HEK293 (cell line): ENCODE results near the gene CEP20.

Source experiments
- EGR2 ChIP-seq: fragments of 450-650 bp; formaldehyde crosslinking; IDR thresholded peaks from 2 replicates; pipeline ENCODE4 v1.5.1; 2016; ENCODE audit warnings: low read depth, missing biosample characterization, missing genetic modification characterization
- IKZF3 ChIP-seq: fragments of 450-650 bp; IDR thresholded peaks from 2 replicates; pipeline ENCODE4 v1.5.0; 2018; ENCODE audit warnings: missing biosample characterization, mild to moderate bottlenecking, missing genetic modification characterization, moderate library complexity
- PRDM1 ChIP-seq: fragments of 450-650 bp; formaldehyde crosslinking; IDR thresholded peaks from 2 replicates; pipeline ENCODE4; 2016; ENCODE audit warnings: missing biosample characterization, missing genetic modification characterization
- SCRT2 ChIP-seq: fragments of 450-650 bp; formaldehyde crosslinking; IDR thresholded peaks from 2 replicates; pipeline ENCODE4 v1.5.1; 2016; ENCODE audit warnings: missing biosample characterization, missing genetic modification characterization
- SP3 ChIP-seq: fragments of 450-650 bp; formaldehyde crosslinking; IDR thresholded peaks from 2 replicates; pipeline ENCODE4 v1.5.1; 2016; ENCODE audit warnings: missing biosample characterization, missing genetic modification characterization
- ZIC2 ChIP-seq: fragments of 450-650 bp; formaldehyde crosslinking; IDR thresholded peaks from 2 replicates; pipeline ENCODE4 v1.5.1; 2016; ENCODE audit warnings: missing biosample characterization, missing genetic modification characterization
- ZNF174 ChIP-seq: fragments of 450-650 bp; formaldehyde crosslinking; IDR thresholded peaks from 2 replicates; pipeline ENCODE4 v1.5.0; 2017; ENCODE audit warnings: missing biosample characterization, mild to moderate bottlenecking, missing genetic modification characterization
- ZNF2 ChIP-seq: fragments of 450-650 bp; formaldehyde crosslinking; IDR thresholded peaks from 2 replicates; pipeline ENCODE4 v1.5.1; 2016; ENCODE audit warnings: missing biosample characterization, missing genetic modification characterization
- ZNF211 ChIP-seq: fragments of 450-650 bp; formaldehyde crosslinking; IDR thresholded peaks from 2 replicates; pipeline ENCODE4 v1.5.1; 2016; ENCODE audit warnings: low read depth, missing biosample characterization, missing genetic modification characterization
- ZNF341 ChIP-seq: fragments of 450-650 bp; formaldehyde crosslinking; IDR thresholded peaks from 2 replicates; pipeline ENCODE4; 2016; ENCODE audit warnings: low read depth, missing biosample characterization, missing genetic modification characterization
- ZNF510 ChIP-seq: fragments of 450-650 bp; formaldehyde crosslinking; IDR thresholded peaks from 2 replicates; pipeline ENCODE4 v1.5.1; 2018; ENCODE audit warnings: mild to moderate bottlenecking, missing genetic modification characterization, missing biosample characterization; ENCODE audit not compliant: insufficient replicate concordance
- ZNF585B ChIP-seq: fragments of 450-650 bp; formaldehyde crosslinking; IDR thresholded peaks from 2 replicates; pipeline ENCODE4 v1.5.1; 2016; ENCODE audit warnings: missing biosample characterization, missing genetic modification characterization
- ZNF624 ChIP-seq: fragments of 450-650 bp; formaldehyde crosslinking; IDR thresholded peaks from 2 replicates; pipeline ENCODE4 v1.5.1; 2017; ENCODE audit warnings: missing biosample characterization, missing genetic modification characterization
- TF ChIP-seq, protein P1 (sequence below): fragments of 450-650 bp; formaldehyde crosslinking; IDR thresholded peaks from 2 replicates; pipeline ENCODE4 v1.5.1; 2016; ENCODE audit warnings: missing biosample characterization, missing genetic modification characterization
- TF ChIP-seq, protein P2 (sequence below): fragments of 450-650 bp; formaldehyde crosslinking; IDR thresholded peaks from 2 replicates; pipeline ENCODE4 v1.5.1; 2017; ENCODE audit warnings: missing biosample characterization, missing genetic modification characterization
- TF ChIP-seq, protein P3 (sequence below): fragments of 450-650 bp; formaldehyde crosslinking; optimal IDR thresholded peaks from 2 replicates; pipeline ENCODE3; 2016; ENCODE audit warnings: missing biosample characterization, mild to moderate bottlenecking, missing genetic modification characterization
- TF ChIP-seq, protein P4 (sequence below): fragments of 450-650 bp; formaldehyde crosslinking; IDR thresholded peaks from 2 replicates; pipeline ENCODE4 v1.5.1; 2016; ENCODE audit warnings: missing biosample characterization, missing genetic modification characterization, borderline replicate concordance
- TF ChIP-seq, protein P5 (sequence below): fragments of 450-650 bp; formaldehyde crosslinking; IDR thresholded peaks from 2 replicates; pipeline ENCODE4 v1.5.1; 2016; ENCODE audit warnings: missing biosample characterization, missing genetic modification characterization
- TF ChIP-seq, protein P6 (sequence below): fragments of 450-650 bp; formaldehyde crosslinking; IDR thresholded peaks from 2 replicates; pipeline ENCODE4 v1.5.1; 2016; ENCODE audit warnings: missing biosample characterization, missing genetic modification characterization

Gene CEP20

DNA sequence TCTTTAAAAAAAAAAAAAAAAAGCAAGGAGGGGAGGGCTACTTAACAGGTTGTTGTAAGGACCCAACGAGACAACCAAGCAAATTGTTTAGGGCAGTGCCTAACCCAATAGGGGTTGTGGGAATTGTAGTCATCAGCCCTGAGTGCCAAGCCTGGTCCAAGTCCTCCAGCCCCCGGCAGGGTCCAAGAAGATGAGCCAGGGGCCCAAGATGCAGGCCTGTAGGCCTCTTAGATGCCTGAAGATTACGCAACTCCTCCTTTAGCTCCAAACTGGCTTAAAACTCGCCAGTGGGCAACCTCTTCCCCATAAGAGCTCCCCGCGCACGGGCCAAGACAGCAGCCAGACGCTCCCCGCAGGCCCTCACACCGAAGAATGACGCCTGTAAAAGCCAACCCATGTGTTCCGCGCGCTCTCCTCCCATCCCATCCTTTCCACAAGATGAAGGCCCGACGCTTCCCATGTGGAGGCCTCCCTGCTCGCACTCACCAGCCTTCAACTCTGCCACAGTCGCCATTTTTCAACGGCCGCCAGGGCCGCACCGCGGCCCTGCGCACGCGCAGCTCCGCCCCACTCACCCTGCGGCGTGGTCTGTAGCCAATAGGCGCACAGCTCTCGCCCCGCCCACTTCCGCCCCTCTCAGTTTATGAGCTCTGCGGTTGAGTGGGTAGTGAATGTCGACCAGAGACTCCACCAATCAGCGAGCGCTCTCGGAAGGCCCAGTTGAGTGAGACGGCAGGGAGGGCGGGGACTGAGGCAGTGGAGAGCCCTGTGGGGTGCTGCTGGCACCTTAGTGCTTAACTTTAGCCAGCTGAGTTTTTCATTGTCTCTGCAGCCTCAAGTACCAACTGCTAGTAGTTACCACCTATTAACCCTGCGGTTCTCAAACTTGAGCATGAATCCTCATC, at the start of gene CEP20 (continued):
- TF ChIP-seq, protein P1, sequence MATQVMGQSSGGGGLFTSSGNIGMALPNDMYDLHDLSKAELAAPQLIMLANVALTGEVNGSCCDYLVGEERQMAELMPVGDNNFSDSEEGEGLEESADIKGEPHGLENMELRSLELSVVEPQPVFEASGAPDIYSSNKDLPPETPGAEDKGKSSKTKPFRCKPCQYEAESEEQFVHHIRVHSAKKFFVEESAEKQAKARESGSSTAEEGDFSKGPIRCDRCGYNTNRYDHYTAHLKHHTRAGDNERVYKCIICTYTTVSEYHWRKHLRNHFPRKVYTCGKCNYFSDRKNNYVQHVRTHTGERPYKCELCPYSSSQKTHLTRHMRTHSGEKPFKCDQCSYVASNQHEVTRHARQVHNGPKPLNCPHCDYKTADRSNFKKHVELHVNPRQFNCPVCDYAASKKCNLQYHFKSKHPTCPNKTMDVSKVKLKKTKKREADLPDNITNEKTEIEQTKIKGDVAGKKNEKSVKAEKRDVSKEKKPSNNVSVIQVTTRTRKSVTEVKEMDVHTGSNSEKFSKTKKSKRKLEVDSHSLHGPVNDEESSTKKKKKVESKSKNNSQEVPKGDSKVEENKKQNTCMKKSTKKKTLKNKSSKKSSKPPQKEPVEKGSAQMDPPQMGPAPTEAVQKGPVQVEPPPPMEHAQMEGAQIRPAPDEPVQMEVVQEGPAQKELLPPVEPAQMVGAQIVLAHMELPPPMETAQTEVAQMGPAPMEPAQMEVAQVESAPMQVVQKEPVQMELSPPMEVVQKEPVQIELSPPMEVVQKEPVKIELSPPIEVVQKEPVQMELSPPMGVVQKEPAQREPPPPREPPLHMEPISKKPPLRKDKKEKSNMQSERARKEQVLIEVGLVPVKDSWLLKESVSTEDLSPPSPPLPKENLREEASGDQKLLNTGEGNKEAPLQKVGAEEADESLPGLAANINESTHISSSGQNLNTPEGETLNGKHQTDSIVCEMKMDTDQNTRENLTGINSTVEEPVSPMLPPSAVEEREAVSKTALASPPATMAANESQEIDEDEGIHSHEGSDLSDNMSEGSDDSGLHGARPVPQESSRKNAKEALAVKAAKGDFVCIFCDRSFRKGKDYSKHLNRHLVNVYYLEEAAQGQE (tag by site-specific recombination) = no peak
- TF ChIP-seq ZNF211 (tag by site-specific recombination) (no peak), ZNF510 (tag by site-specific recombination) (no peak), IKZF3 (tag by site-specific recombination) (no peak), PRDM1 (tag by site-specific recombination) (no peak), ZNF341 (tag by site-specific recombination) (peak; percentile 79), ZNF624 (tag by site-specific recombination) (no peak), EGR2 (tag by site-specific recombination) (peak; percentile 77), ZNF585B (no peak), ZNF174 (tag by site-specific recombination) (no peak), ZNF2 (tag by site-specific recombination) (0 out of 2 replicates have a peak, but pooled peaks have one; percentile 37), SCRT2 (tag by site-specific recombination) (peak; percentile 87), SP3 (tag by site-specific recombination) (peak; percentile 94), ZIC2 (tag by site-specific recombination) (peak; percentile 53; the same call in 1 of the 2 replicates)
- TF ChIP-seq, protein P2, sequence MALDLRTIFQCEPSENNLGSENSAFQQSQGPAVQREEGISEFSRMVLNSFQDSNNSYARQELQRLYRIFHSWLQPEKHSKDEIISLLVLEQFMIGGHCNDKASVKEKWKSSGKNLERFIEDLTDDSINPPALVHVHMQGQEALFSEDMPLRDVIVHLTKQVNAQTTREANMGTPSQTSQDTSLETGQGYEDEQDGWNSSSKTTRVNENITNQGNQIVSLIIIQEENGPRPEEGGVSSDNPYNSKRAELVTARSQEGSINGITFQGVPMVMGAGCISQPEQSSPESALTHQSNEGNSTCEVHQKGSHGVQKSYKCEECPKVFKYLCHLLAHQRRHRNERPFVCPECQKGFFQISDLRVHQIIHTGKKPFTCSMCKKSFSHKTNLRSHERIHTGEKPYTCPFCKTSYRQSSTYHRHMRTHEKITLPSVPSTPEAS (tag by site-specific recombination) = no peak
- TF ChIP-seq, protein P3, sequence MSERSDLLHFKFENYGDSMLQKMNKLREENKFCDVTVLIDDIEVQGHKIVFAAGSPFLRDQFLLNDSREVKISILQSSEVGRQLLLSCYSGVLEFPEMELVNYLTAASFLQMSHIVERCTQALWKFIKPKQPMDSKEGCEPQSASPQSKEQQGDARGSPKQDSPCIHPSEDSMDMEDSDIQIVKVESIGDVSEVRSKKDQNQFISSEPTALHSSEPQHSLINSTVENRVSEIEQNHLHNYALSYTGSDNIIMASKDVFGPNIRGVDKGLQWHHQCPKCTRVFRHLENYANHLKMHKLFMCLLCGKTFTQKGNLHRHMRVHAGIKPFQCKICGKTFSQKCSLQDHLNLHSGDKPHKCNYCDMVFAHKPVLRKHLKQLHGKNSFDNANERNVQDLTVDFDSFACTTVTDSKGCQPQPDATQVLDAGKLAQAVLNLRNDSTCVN = peak; percentile 39
- TF ChIP-seq, protein P4, sequence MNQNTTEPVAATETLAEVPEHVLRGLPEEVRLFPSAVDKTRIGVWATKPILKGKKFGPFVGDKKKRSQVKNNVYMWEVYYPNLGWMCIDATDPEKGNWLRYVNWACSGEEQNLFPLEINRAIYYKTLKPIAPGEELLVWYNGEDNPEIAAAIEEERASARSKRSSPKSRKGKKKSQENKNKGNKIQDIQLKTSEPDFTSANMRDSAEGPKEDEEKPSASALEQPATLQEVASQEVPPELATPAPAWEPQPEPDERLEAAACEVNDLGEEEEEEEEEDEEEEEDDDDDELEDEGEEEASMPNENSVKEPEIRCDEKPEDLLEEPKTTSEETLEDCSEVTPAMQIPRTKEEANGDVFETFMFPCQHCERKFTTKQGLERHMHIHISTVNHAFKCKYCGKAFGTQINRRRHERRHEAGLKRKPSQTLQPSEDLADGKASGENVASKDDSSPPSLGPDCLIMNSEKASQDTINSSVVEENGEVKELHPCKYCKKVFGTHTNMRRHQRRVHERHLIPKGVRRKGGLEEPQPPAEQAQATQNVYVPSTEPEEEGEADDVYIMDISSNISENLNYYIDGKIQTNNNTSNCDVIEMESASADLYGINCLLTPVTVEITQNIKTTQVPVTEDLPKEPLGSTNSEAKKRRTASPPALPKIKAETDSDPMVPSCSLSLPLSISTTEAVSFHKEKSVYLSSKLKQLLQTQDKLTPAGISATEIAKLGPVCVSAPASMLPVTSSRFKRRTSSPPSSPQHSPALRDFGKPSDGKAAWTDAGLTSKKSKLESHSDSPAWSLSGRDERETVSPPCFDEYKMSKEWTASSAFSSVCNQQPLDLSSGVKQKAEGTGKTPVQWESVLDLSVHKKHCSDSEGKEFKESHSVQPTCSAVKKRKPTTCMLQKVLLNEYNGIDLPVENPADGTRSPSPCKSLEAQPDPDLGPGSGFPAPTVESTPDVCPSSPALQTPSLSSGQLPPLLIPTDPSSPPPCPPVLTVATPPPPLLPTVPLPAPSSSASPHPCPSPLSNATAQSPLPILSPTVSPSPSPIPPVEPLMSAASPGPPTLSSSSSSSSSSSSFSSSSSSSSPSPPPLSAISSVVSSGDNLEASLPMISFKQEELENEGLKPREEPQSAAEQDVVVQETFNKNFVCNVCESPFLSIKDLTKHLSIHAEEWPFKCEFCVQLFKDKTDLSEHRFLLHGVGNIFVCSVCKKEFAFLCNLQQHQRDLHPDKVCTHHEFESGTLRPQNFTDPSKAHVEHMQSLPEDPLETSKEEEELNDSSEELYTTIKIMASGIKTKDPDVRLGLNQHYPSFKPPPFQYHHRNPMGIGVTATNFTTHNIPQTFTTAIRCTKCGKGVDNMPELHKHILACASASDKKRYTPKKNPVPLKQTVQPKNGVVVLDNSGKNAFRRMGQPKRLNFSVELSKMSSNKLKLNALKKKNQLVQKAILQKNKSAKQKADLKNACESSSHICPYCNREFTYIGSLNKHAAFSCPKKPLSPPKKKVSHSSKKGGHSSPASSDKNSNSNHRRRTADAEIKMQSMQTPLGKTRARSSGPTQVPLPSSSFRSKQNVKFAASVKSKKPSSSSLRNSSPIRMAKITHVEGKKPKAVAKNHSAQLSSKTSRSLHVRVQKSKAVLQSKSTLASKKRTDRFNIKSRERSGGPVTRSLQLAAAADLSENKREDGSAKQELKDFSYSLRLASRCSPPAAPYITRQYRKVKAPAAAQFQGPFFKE (tag by site-specific recombination) = no peak
- TF ChIP-seq, protein P5, sequence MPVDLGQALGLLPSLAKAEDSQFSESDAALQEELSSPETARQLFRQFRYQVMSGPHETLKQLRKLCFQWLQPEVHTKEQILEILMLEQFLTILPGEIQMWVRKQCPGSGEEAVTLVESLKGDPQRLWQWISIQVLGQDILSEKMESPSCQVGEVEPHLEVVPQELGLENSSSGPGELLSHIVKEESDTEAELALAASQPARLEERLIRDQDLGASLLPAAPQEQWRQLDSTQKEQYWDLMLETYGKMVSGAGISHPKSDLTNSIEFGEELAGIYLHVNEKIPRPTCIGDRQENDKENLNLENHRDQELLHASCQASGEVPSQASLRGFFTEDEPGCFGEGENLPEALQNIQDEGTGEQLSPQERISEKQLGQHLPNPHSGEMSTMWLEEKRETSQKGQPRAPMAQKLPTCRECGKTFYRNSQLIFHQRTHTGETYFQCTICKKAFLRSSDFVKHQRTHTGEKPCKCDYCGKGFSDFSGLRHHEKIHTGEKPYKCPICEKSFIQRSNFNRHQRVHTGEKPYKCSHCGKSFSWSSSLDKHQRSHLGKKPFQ (tag by site-specific recombination) = 0 out of 2 replicates have a peak, but pooled peaks have one; percentile 29
- TF ChIP-seq, protein P6, sequence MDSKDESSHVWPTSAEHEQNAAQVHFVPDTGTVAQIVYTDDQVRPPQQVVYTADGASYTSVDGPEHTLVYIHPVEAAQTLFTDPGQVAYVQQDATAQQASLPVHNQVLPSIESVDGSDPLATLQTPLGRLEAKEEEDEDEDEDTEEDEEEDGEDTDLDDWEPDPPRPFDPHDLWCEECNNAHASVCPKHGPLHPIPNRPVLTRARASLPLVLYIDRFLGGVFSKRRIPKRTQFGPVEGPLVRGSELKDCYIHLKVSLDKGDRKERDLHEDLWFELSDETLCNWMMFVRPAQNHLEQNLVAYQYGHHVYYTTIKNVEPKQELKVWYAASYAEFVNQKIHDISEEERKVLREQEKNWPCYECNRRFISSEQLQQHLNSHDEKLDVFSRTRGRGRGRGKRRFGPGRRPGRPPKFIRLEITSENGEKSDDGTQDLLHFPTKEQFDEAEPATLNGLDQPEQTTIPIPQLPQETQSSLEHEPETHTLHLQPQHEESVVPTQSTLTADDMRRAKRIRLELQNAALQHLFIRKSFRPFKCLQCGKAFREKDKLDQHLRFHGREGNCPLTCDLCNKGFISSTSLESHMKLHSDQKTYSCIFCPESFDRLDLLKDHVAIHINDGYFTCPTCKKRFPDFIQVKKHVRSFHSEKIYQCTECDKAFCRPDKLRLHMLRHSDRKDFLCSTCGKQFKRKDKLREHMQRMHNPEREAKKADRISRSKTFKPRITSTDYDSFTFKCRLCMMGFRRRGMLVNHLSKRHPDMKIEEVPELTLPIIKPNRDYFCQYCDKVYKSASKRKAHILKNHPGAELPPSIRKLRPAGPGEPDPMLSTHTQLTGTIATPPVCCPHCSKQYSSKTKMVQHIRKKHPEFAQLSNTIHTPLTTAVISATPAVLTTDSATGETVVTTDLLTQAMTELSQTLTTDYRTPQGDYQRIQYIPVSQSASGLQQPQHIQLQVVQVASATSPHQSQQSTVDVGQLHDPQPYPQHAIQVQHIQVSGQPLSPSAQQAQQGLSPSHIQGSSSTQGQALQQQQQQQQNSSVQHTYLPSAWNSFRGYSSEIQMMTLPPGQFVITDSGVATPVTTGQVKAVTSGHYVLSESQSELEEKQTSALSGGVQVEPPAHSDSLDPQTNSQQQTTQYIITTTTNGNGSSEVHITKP (tag by site-specific recombination) = peak; percentile 77
